Activated T-cell treated with anti-CD3 and anti-CD28 coated beads, Interleukin-2, amount 50 U/mL, for 24 hours (primary cell): ENCODE measurements around the gene SLITRK5.

Source experiments
- DNase-seq: peaks from one replicate; pipeline ENCODE4 v3.0.0-alpha.2; 2020
- H3K27ac Mint-ChIP-seq: 2 replicates; pipeline ENCODE4 v1.8.0; 2020; ENCODE audit warnings: mild to moderate bottlenecking, mixed read lengths
- H3K27me3 Mint-ChIP-seq: 2 replicates; pipeline ENCODE4 v1.8.0; 2020; ENCODE audit warnings: mixed read lengths
- H3K36me3 Mint-ChIP-seq: 2 replicates; pipeline ENCODE4 v1.8.0; 2020; ENCODE audit warnings: low read depth, mixed read lengths
- H3K4me1 Mint-ChIP-seq: 2 replicates; pipeline ENCODE4 v1.8.0; 2020; ENCODE audit warnings: low read depth, mixed read lengths
- H3K4me3 Mint-ChIP-seq: 2 replicates; pipeline ENCODE4 v1.8.0; 2020; ENCODE audit warnings: mild to moderate bottlenecking, moderate library complexity, mixed read lengths
- H3K9me3 Mint-ChIP-seq: 2 replicates; pipeline ENCODE4 v1.8.0; 2020; ENCODE audit warnings: mixed read lengths

Gene SLITRK5, protein sequence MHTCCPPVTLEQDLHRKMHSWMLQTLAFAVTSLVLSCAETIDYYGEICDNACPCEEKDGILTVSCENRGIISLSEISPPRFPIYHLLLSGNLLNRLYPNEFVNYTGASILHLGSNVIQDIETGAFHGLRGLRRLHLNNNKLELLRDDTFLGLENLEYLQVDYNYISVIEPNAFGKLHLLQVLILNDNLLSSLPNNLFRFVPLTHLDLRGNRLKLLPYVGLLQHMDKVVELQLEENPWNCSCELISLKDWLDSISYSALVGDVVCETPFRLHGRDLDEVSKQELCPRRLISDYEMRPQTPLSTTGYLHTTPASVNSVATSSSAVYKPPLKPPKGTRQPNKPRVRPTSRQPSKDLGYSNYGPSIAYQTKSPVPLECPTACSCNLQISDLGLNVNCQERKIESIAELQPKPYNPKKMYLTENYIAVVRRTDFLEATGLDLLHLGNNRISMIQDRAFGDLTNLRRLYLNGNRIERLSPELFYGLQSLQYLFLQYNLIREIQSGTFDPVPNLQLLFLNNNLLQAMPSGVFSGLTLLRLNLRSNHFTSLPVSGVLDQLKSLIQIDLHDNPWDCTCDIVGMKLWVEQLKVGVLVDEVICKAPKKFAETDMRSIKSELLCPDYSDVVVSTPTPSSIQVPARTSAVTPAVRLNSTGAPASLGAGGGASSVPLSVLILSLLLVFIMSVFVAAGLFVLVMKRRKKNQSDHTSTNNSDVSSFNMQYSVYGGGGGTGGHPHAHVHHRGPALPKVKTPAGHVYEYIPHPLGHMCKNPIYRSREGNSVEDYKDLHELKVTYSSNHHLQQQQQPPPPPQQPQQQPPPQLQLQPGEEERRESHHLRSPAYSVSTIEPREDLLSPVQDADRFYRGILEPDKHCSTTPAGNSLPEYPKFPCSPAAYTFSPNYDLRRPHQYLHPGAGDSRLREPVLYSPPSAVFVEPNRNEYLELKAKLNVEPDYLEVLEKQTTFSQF

DNA sequence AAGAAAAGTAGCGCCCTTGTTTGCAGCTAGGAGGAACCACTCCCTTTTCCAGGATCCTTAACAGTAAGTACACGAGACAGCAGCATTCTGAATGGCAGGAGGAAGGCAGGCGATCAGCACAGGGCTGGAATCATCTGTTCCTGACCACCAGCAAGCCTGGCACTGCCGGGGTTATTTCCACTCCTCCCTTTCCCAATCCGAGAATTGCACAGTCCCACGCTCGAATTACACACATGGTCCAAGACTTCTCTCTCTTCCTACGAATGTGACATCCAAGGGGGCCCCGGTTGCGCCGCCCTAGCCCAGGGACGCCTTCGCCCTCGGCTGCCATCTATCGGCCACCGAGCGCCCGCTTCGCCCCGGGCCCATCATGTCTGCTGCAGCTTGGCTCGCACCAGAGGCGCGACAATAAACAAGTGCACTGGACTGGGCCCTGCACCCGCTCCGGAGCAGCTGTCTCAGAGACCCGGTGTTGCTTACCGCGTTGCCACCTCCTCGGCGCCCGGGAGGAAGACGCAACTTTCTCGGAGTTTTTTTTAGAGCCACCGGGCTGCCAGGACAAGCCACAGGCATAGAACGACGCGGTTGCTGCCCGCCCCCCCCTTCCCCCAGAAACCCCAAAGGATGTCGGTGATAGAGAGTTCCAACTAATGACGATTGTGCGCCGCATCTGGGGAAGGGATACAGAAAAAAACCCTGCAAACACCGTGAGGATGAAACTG, at the start of gene SLITRK5:
Gene SLITRK5, plus strand, starts transcription at position 341 of the 722 bp plus-strand sequence. CDS start 4,018 bp downstream, outside the sequence.
- Mint-ChIP-seq H3K27ac (no peak within 1 kb of the TSS), H3K9me3 (no peaks in the 10 kb centered on the region), H3K27me3 (peaks cover 61% of the 10 kb centered on the region), H3K36me3 (no peaks in the 10 kb centered on the region), H3K4me1 (peaks cover 30% of the 10 kb centered on the region), H3K4me3 (peak within 1 kb of the TSS; percentile 76)
- DNase-seq = peak; percentile 80

DNA sequence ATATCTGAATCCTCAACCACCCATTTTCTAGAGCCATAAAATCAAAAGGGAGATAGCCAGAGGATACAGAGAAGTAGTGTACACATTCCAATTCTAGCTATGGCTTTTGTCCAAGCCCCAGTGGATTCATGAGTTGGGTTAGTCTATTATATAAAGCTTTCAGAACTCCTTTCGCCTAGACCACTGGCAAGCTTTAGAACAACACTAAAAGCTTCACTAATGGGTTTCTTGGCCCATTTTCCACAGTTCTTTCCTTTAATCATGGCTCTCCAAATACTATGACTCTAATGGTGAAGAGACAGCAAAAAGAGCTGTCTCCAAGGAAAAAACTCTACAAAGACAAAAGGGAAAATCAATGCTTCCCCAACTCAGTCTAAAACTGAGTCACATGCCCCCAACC, 48.2 kb upstream of the SLITRK5 start:
- H3K9me3 Mint-ChIP-seq = no peaks in the 10 kb centered on the region
- DNase-seq = no peak
- no peak overlapping the region for H3K27ac Mint-ChIP-seq
- no peaks in the 10 kb centered on the region for H3K4me1 Mint-ChIP-seq
- no peaks in the 10 kb centered on the region for H3K27me3 Mint-ChIP-seq
- no peak overlapping the region for H3K4me3 Mint-ChIP-seq
- no peaks in the 10 kb centered on the region for H3K36me3 Mint-ChIP-seq

DNA sequence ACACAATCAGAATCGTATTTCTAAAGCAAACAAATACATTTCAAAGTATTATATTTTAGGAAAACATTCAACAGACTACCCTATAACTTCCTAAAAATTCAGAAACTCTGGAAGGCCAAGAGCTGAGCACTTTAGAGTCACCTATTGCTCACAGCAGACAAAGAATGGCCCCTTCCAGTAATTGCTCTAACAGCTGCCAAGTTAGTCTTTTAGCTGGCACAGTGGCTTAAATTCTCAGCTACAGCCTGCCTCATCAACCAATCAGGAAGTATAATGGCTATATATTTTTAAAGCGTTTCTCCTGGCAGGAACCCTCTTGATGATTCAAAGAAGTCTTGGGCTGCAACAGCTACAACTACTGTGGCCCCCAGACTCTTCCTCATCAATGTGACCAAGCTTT, 14.9 kb upstream of the SLITRK5 start:
- Mint-ChIP-seq H3K27ac (no peak overlapping the region), H3K9me3 (no peaks in the 10 kb centered on the region), H3K4me3 (no peak overlapping the region), H3K27me3 (no peaks in the 10 kb centered on the region), H3K4me1 (no peaks in the 10 kb centered on the region), H3K36me3 (no peaks in the 10 kb centered on the region)
- DNase-seq = no peak

DNA sequence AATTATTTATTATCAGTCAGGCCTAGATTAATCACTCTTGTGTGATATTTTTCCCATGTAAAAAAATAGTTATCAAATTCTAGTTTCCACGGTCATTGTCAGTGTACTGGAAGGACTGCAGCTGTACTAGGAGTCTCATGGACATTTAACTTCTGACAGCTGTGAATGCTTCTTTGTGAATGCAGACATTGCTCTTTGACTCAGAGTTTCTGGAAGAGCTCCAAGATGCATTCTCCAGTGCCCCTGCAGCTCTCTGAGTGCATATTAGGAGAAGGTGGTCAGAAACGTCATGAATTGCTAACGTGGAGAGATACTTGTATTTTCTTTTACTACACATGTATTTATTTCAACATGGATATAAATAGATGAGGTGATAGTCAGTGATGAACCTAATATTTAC, 9.7 kb upstream of the SLITRK5 start:
- Mint-ChIP-seq H3K4me1 (no peaks in the 10 kb centered on the region), H3K4me3 (no peak overlapping the region), H3K36me3 (no peaks in the 10 kb centered on the region), H3K9me3 (no peaks in the 10 kb centered on the region), H3K27me3 (peaks cover 5% of the 10 kb centered on the region), H3K27ac (no peak overlapping the region)
- DNase-seq = no peak

DNA sequence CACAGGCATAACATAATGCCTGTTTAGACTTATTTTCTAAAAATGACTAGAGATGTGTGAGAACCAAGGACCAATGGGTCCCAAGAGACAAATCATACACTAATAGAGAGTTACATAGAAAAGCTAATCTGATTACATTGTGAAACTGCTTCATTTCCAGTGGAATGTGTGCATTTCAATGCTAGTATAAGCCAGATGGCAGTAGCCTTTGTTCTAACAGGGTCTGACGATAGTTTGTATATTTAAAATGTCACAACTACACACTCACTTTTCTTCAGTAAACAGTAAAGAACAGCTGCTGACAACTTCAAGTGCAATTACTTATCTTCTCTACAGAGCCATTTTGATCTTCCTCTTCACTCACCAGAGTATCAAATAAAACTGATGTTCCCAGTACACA, 4.3 kb upstream of the SLITRK5 start:
- no peak overlapping the region for H3K4me3 Mint-ChIP-seq
- peaks cover 23% of the 10 kb centered on the region for H3K27me3 Mint-ChIP-seq
- no peak for DNase-seq

DNA sequence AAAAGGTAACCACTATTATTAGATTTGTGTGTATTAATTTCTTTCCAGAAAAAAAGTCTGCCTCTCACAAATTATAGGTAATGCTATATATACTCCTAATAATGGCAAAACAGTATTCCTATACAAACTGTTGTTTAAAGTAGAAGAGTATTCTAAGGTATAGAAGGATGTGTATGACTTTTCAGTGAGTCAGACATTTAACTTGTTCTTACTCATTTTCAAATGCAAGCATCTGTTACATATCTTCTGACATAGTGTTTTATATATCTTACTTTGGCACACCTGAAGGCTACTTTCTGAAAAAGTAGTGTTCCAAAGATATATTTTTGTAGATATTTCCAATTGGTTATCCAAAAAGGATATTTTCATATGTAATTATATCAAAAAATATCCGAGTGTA, 3.5 kb upstream of the SLITRK5 start:
- H3K4me1 Mint-ChIP-seq = peaks cover 12% of the 10 kb centered on the region
- H3K4me3 Mint-ChIP-seq = no peak overlapping the region
- no peaks in the 10 kb centered on the region for H3K36me3 Mint-ChIP-seq
- no peaks in the 10 kb centered on the region for H3K9me3 Mint-ChIP-seq
- DNase-seq = no peak
- H3K27ac Mint-ChIP-seq = no peak overlapping the region
- peaks cover 29% of the 10 kb centered on the region for H3K27me3 Mint-ChIP-seq

More for the DNA sequence above, 4.3 kb upstream of the SLITRK5 start:
- Mint-ChIP-seq H3K27ac (no peak overlapping the region), H3K4me1 (peaks cover 10% of the 10 kb centered on the region), H3K36me3 (no peaks in the 10 kb centered on the region), H3K9me3 (no peaks in the 10 kb centered on the region)

DNA sequence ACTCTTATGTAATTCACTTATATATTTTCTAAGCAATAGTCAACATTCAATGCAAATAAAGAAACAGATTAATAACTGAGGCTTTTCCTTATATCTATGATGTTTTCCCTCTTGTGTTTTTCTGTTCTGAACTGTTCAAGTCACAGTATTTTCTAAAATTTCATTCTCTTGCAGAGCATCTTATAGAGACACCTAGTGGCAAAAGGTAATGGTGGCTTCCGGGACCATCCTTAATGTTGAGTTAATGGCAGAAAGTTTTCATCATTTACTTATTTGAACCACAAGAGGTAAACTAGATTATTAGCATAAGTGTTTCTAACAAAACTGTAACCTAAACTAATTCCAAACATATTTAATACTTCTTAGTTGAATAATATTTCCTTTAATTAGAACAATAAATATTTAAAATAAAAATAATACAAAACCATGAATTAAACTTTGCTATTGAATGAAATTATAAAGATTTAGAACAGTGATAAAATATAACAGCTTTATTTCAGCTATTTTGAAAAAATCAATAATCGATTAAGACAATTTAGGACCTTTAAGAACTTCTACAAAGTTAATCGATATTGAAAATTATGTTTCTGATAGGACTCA, 1.7 kb upstream of the SLITRK5 start:
- Mint-ChIP-seq H3K4me1 (peaks cover 28% of the 10 kb centered on the region), H3K36me3 (no peaks in the 10 kb centered on the region), H3K4me3 (no peak overlapping the region), H3K27me3 (peaks cover 47% of the 10 kb centered on the region), H3K9me3 (no peaks in the 10 kb centered on the region), H3K27ac (no peak overlapping the region)
- no peak for DNase-seq

DNA sequence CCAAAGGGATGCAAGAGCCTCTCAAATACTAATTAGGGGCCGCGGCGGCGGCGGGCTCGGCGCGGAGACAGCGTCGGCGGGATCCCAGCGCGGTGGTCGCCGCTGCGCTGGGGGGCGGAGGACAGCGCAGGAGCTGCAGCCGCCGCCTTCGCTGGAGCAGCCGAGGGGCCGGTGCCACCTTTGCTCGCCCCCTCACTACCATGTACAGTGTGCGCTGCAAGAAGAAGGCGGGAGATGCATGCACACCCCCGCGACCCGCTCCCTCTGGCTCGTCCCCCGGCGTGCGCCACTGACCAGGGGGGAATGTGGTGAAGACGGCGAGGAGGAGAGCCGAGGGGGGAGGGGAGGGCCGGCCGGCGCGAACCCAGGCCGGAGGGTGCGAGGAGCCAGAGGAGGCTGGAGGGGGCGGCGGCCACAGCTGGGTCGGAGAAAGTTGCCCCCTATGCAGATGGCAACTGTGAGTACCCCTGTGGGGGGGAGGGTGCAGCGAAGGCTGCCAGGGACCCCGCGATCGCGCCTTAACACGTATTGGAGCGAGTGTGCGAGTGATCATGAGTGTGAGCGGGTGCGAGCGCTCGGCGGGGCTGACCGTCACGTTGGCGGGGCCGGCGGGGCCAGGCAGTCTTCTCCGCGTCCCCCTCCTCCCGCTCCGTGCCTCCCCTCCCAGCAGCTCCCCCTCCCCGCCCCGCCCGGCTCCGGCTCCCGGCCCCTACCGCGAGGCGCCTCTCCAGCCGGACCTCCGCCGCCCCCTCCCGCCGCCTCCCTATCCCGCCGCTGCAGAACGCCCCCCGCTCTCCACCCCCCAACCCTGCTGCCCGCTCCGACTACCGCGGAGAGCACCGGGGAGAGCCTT, 808 bp downstream of the SLITRK5 start:
- no peak for DNase-seq
- peak overlapping the region; percentile 76 for H3K4me3 Mint-ChIP-seq
- H3K36me3 Mint-ChIP-seq = no peaks in the 10 kb centered on the region
- H3K27ac Mint-ChIP-seq = no peak overlapping the region
- H3K4me1 Mint-ChIP-seq = peaks cover 33% of the 10 kb centered on the region
- H3K9me3 Mint-ChIP-seq = peaks cover 4% of the 10 kb centered on the region
- peaks cover 64% of the 10 kb centered on the region for H3K27me3 Mint-ChIP-seq

DNA sequence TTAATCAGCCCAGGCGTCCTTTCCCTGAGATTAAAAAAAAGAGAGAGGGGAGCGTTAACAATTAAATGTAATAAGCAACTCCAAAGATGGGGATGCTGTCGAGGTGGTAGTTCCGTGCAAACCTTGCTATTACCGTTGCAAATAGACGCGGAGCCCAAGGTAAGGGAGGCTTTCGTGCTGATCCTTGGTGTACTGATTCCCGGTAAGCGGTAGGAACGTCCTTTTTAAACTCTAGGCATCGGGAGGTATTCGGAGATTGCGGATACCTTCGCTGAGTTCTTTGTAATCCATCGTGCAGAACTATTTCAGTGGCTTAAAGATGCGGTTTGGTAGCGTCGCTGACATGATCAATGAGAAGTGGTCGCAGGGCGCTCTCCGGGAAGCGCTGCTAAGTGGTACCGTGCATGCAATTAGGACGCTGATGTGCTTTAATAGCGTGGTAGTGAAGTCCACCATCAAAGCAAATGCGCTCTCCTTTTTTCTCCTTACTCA, 3.1 kb downstream of the SLITRK5 start:
- Mint-ChIP-seq H3K27me3 (peaks cover 84% of the 10 kb centered on the region), H3K9me3 (peaks cover 4% of the 10 kb centered on the region), H3K27ac (no peak overlapping the region), H3K4me3 (peak overlapping the region; percentile 43), H3K4me1 (peaks cover 47% of the 10 kb centered on the region), H3K36me3 (no peaks in the 10 kb centered on the region)
- no peak for DNase-seq

DNA sequence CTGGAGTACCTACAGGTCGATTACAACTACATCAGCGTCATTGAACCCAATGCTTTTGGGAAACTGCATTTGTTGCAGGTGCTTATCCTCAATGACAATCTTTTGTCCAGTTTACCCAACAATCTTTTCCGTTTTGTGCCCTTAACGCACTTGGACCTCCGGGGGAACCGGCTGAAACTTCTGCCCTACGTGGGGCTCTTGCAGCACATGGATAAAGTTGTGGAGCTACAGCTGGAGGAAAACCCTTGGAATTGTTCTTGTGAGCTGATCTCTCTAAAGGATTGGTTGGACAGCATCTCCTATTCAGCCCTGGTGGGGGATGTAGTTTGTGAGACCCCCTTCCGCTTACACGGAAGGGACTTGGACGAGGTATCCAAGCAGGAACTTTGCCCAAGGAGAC, 4.7 kb downstream of the SLITRK5 start:
- peaks cover 82% of the 10 kb centered on the region for H3K27me3 Mint-ChIP-seq
- DNase-seq = no peak
- H3K4me3 Mint-ChIP-seq = no peak overlapping the region
- H3K4me1 Mint-ChIP-seq = peaks cover 44% of the 10 kb centered on the region
- peaks cover 4% of the 10 kb centered on the region for H3K9me3 Mint-ChIP-seq
- no peak overlapping the region for H3K27ac Mint-ChIP-seq
- no peaks in the 10 kb centered on the region for H3K36me3 Mint-ChIP-seq

DNA sequence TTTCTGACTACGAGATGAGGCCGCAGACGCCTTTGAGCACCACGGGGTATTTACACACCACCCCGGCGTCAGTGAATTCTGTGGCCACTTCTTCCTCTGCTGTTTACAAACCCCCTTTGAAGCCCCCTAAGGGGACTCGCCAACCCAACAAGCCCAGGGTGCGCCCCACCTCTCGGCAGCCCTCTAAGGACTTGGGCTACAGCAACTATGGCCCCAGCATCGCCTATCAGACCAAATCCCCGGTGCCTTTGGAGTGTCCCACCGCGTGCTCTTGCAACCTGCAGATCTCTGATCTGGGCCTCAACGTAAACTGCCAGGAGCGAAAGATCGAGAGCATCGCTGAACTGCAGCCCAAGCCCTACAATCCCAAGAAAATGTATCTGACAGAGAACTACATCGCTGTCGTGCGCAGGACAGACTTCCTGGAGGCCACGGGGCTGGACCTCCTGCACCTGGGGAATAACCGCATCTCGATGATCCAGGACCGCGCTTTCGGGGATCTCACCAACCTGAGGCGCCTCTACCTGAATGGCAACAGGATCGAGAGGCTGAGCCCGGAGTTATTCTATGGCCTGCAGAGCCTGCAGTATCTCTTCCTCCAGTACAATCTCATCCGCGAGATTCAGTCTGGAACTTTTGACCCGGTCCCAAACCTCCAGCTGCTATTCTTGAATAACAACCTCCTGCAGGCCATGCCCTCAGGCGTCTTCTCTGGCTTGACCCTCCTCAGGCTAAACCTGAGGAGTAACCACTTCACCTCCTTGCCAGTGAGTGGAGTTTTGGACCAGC, 5.3 kb downstream of the SLITRK5 start:
- Mint-ChIP-seq H3K27ac (no peak overlapping the region), H3K4me3 (no peak overlapping the region), H3K4me1 (peaks cover 39% of the 10 kb centered on the region), H3K27me3 (peaks cover 76% of the 10 kb centered on the region), H3K36me3 (no peaks in the 10 kb centered on the region), H3K9me3 (peaks cover 4% of the 10 kb centered on the region)
- DNase-seq = no peak

DNA sequence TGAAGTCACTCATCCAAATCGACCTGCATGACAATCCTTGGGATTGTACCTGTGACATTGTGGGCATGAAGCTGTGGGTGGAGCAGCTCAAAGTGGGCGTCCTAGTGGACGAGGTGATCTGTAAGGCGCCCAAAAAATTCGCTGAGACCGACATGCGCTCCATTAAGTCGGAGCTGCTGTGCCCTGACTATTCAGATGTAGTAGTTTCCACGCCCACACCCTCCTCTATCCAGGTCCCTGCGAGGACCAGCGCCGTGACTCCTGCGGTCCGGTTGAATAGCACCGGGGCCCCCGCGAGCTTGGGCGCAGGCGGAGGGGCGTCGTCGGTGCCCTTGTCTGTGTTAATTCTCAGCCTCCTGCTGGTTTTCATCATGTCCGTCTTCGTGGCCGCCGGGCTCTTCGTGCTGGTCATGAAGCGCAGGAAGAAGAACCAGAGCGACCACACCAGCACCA, 5.9 kb downstream of the SLITRK5 start:
- no peak for DNase-seq
- peaks cover 37% of the 10 kb centered on the region for H3K4me1 Mint-ChIP-seq
- H3K9me3 Mint-ChIP-seq = peaks cover 4% of the 10 kb centered on the region
- H3K27ac Mint-ChIP-seq = no peak overlapping the region
- no peaks in the 10 kb centered on the region for H3K36me3 Mint-ChIP-seq
- peaks cover 70% of the 10 kb centered on the region for H3K27me3 Mint-ChIP-seq
- H3K4me3 Mint-ChIP-seq = peak overlapping the region; percentile 60
